Pancreas (tissue), 10 donors: ENCODE measurements around the gene KNDC1. TPM values are rescaled to one million over a fixed set of nuclear protein-coding genes. Genes with fewer than 3 reads are reported as not detected.

Experiments used
- ATAC-seq, 4 donors: fragments of 200-7000 bp; cut with Tn5 transposase; one replicate each; pipeline versions ENCODE4 v1.8.0 to v1.9.1; 2020; ENCODE audit warnings: mild to moderate bottlenecking in 4 of 4, moderate library complexity in 4 of 4
- DNase-seq, 6 donors: peaks; one replicate each; pipeline ENCODE4 v3.0.0-alpha.2; 2020
- FAIRE-seq: peaks from 2 replicates; lab custom pipeline; 2012; peaks lifted over from hg19 to GRCh38; lab: Jason Lieb, UNC
- H3K27ac ChIP-seq, 4 donors: fragments of 200-600 bp; sonication (generic); 1 replicate in 3 of 4; 2 replicates in 1 of 4; pipeline versions ENCODE4 v1.5.0 to v1.8.0; 2020
- H3K27me3 ChIP-seq, 4 donors: fragments of 200-600 bp; one replicate each; pipeline ENCODE4 v1.8.0; 2021
- H3K36me3 ChIP-seq, 3 donors: fragments of 200-600 bp; sonication (generic) in 1 of 3; one replicate each; pipeline versions ENCODE4 v1.5.0 to v1.8.0; 2020 to 2021
- H3K4me1 ChIP-seq, 3 donors: fragments of 200-600 bp; one replicate each; pipeline ENCODE4 v1.8.0; 2021
- H3K4me3 ChIP-seq, 4 donors: fragments of 200-600 bp; sonication (generic) in 2 of 4; one replicate each; pipeline versions ENCODE4 v1.5.0 to v1.8.0; 2020 to 2021
- H3K9me3 ChIP-seq, 4 donors: fragments of 200-600 bp; one replicate each; pipeline ENCODE4 v1.8.0; 2021
- CTCF ChIP-seq, 4 donors: fragments of 200-600 bp; sonication (generic) in 3 of 4; IDR thresholded peaks; one replicate each; pipeline versions ENCODE4 v1.5.0 to v1.8.0; 2021; ENCODE audit warnings: antibody characterized with exemption in 4 of 4
- WGBS, 2 donors: extraction: QIAGEN DNeasy Blood & Tissue Kit; methylation state at CpG; one replicate each; pipeline ENCODE4 v1.1.7; 2013; 5-methylcytosine and 5-hydroxymethylcytosine counted together
- intact Hi-C, 3 donors: fragments of 100-400 bp; cut with DNase I; formaldehyde crosslinking; loops; one replicate each; pipeline versions ENCODE4 v1.11.1 to v1.14.2; 2022
- polyA plus RNA-seq, 2 donors: library from polyadenylated mRNA; stranded (reverse); fragments of 200-250 nt; gene quantifications; one replicate each; pipeline ENCODE4 v1.2.3, GENCODE V29; 2013
- total RNA-seq, 6 donors: library from RNA; stranded (reverse); fragmentation: NEBNext Ultra II Directional in 4 of 6; extraction: Animal tissue kit (Norgen Biotek cat#: 25700) in 4 of 6; gene quantifications; one replicate each; pipeline versions ENCODE4 v1.2.1 to v1.2.4, GENCODE V29; 2021 to 2023
- donor health status: healthy with polysubstance abuse.
- donor health status: DM: no; HTN: no; CAD: no; lungs with moderate emphysema.
- donor health status: DM: no; HTN: no; CAD: no.
- donor health status: control.
- donor health status: control.
- donor health status: Bipolar disorder and iron deficiency.
- donor health status: DM: yes; HTN: yes; CAD: no.
- donor health status: DM: no; HTN: no; CAD: no.
- donor health status: DM: no; HTN: no; CAD: no.
- donor health status: DM: yes; HTN: yes; CAD: no.

KNDC1 gene
- total and polyA plus RNA-seq, 8 donors = 0.14 to 3.1 (median 0.74) TPM

- TF ChIP-seq CTCF (IDR thresholded peaks at IDR 0.05) = no peak
- no peak overlapping the region for H3K4me3 ChIP-seq
- no peak for ATAC-seq
- DNase-seq = no peak
- 66 to 75% methylated on average over 22 to 27 of the region's 27 CpGs for WGBS, 2 donors
- H3K4me1 ChIP-seq = no peaks in the 10 kb centered on the region
- H3K36me3 ChIP-seq = no peaks in the 10 kb centered on the region
- H3K27me3 ChIP-seq = peaks cover 0 to 11% (median 3%) of the 10 kb centered on the region in 4 donors
- intact Hi-C loops = no loop called here
- H3K27ac ChIP-seq = no peak overlapping the region
- no peaks in the 10 kb centered on the region for H3K9me3 ChIP-seq
- FAIRE-seq = no peak
Observed at GRCh38 chr10:133141958-133142340, 18.1 kb upstream of the KNDC1 start.

GRCh38 chr10:133142523-133143199 lies 17.4 kb upstream of the KNDC1 start:
- H3K27me3 ChIP-seq = peaks cover 0 to 11% (median 3%) of the 10 kb centered on the region in 4 donors
- intact Hi-C loops = no loop called here
- no peaks in the 10 kb centered on the region for H3K4me1 ChIP-seq
- no peak for ATAC-seq
- H3K27ac ChIP-seq = no peak overlapping the region
- no peak overlapping the region for H3K4me3 ChIP-seq
- no peak for DNase-seq
- H3K36me3 ChIP-seq = no peaks in the 10 kb centered on the region
- TF ChIP-seq CTCF (IDR thresholded peaks at IDR 0.05) = no peak
- H3K9me3 ChIP-seq = no peaks in the 10 kb centered on the region
- FAIRE-seq = no peak
- WGBS, 2 donors = 56 to 67% methylated on average over 24 of the region's 24 CpGs

- peaks cover 0 to 16% (median 3%) of the 10 kb centered on the region in 4 donors for H3K27me3 ChIP-seq
- H3K9me3 ChIP-seq = no peaks in the 10 kb centered on the region
- ATAC-seq (no peak), DNase-seq (no peak), FAIRE-seq (no peak)
- no peak for TF ChIP-seq CTCF (IDR thresholded peaks at IDR 0.05)
- intact Hi-C loops = no loop called here
- H3K36me3 ChIP-seq = no peaks in the 10 kb centered on the region
- 25 to 29% methylated on average over 10 of the region's 10 CpGs for WGBS, 2 donors
- no peaks in the 10 kb centered on the region for H3K4me1 ChIP-seq
- no peak overlapping the region for H3K27ac ChIP-seq
- no peak overlapping the region for H3K4me3 ChIP-seq
Observed at GRCh38 chr10:133143200-133143533, 16.9 kb upstream of the KNDC1 start.

GRCh38 chr10:133143546-133143945 lies 16.5 kb upstream of the KNDC1 start:
- Histone ChIP-seq H3K9me3 (no peaks in the 10 kb centered on the region), H3K4me3 (no peak overlapping the region), H3K4me1 (no peaks in the 10 kb centered on the region), H3K27me3 (peaks cover 0 to 19% (median 3%) of the 10 kb centered on the region in 4 donors), H3K27ac (no peak overlapping the region), H3K36me3 (no peaks in the 10 kb centered on the region)
- 31 to 34% methylated on average over 9 of the region's 9 CpGs for WGBS, 2 donors
- ATAC-seq (no peak), FAIRE-seq (no peak), DNase-seq (peak in 1 of 6 donors; percentile 41)
- no peak for TF ChIP-seq CTCF (IDR thresholded peaks at IDR 0.05)
- intact Hi-C loops = no loop called here

- 55 to 72% methylated on average over 7 of the region's 7 CpGs for WGBS, 2 donors
- TF ChIP-seq CTCF (IDR thresholded peaks at IDR 0.05) = no peak
- DNase-seq = no peak
- intact Hi-C loops = no loop called here
- Histone ChIP-seq H3K9me3 (no peaks in the 10 kb centered on the region), H3K4me3 (no peak overlapping the region), H3K4me1 (no peaks in the 10 kb centered on the region), H3K36me3 (no peaks in the 10 kb centered on the region), H3K27ac (no peak overlapping the region), H3K27me3 (peaks cover 0 to 19% (median 3%) of the 10 kb centered on the region in 4 donors)
- ATAC-seq = no peak
- no peak for FAIRE-seq
Observed at GRCh38 chr10:133144771-133145170, 15.2 kb upstream of the KNDC1 start.
